Measurements from ENCODE around the gene ELL.

The ELL gene

GRCh38 chr19:18494267-18494607 is 27.6 kb downstream of the ELL start:
- H3K27ac ChIP-seq (ENCODE audit: low read depth, low read length) = no peak overlapping the region
- H3K4me3 ChIP-seq (ENCODE audit: insufficient read depth, low read length, poor library complexity, severe bottlenecking) = no peak overlapping the region
- H3K9ac ChIP-seq (ENCODE audit: low read length) = no peak overlapping the region
- no peaks in the 10 kb centered on the region for H4K20me1 ChIP-seq (ENCODE audit: low read depth, low read length)
- TF ChIP-seq CTCF (IDR thresholded peaks at IDR 0.05; ENCODE audit: insufficient read depth, low read length, poor library complexity, severe bottlenecking) = no peak
- TF ChIP-seq EZH2phosphoT487 (conservative IDR thresholded peaks at IDR 0.05; ENCODE audit: low read length) = no peak
- no peaks in the 10 kb centered on the region for H3K9me3 ChIP-seq (ENCODE audit: insufficient read depth, low read length)
- H3K4me2 ChIP-seq (ENCODE audit: low read depth, low read length, poor library complexity, severe bottlenecking) = no peak overlapping the region
- no peaks in the 10 kb centered on the region for H3K27me3 ChIP-seq (ENCODE audit: low read length)
- no peaks in the 10 kb centered on the region for H3K9me2 ChIP-seq (replicated peaks; ENCODE audit: insufficient read depth, low read length)
- H2AFZ ChIP-seq (ENCODE audit: low read depth, low read length, severe bottlenecking) = no peak overlapping the region
- no peaks in the 10 kb centered on the region for H3K36me3 ChIP-seq (ENCODE audit: low read length)
- no peaks in the 10 kb centered on the region for H3F3A ChIP-seq (ENCODE audit: insufficient read depth)
- peaks cover 82% of the 10 kb centered on the region for H3K79me2 ChIP-seq (ENCODE audit: insufficient read depth, low read length)

- TF ChIP-seq EZH2phosphoT487 (conservative IDR thresholded peaks at IDR 0.05; ENCODE audit: low read length) = no peak
- no peak for TF ChIP-seq CTCF (IDR thresholded peaks at IDR 0.05; ENCODE audit: insufficient read depth, low read length, poor library complexity, severe bottlenecking)
- H3K27ac ChIP-seq (ENCODE audit: low read depth, low read length) = no peak overlapping the region
- H4K20me1 ChIP-seq (ENCODE audit: low read depth, low read length) = no peaks in the 10 kb centered on the region
- no peak overlapping the region for H3K9ac ChIP-seq (ENCODE audit: low read length)
- no peaks in the 10 kb centered on the region for H3K9me3 ChIP-seq (ENCODE audit: insufficient read depth, low read length)
- no peaks in the 10 kb centered on the region for H3K36me3 ChIP-seq (ENCODE audit: low read length)
- no peak overlapping the region for H2AFZ ChIP-seq (ENCODE audit: low read depth, low read length, severe bottlenecking)
- peaks cover 80% of the 10 kb centered on the region for H3K79me2 ChIP-seq (ENCODE audit: insufficient read depth, low read length)
- H3K27me3 ChIP-seq (ENCODE audit: low read length) = no peaks in the 10 kb centered on the region
- H3K9me2 ChIP-seq (replicated peaks; ENCODE audit: insufficient read depth, low read length) = no peaks in the 10 kb centered on the region
- no peak overlapping the region for H3K4me2 ChIP-seq (ENCODE audit: low read depth, low read length, poor library complexity, severe bottlenecking)
- no peaks in the 10 kb centered on the region for H3F3A ChIP-seq (ENCODE audit: insufficient read depth)
- H3K4me3 ChIP-seq (ENCODE audit: insufficient read depth, low read length, poor library complexity, severe bottlenecking) = no peak overlapping the region
Observed at GRCh38 chr19:18493440-18494266, 28.2 kb downstream of the ELL start.

GRCh38 chr19:18491995-18492953 is 29.6 kb downstream of the ELL start:
- Histone ChIP-seq H4K20me1 (ENCODE audit: low read depth, low read length) (no peaks in the 10 kb centered on the region), H3K79me2 (ENCODE audit: insufficient read depth, low read length) (peaks cover 80% of the 10 kb centered on the region), H3K27ac (ENCODE audit: low read depth, low read length) (no peak overlapping the region), H3F3A (ENCODE audit: insufficient read depth) (no peaks in the 10 kb centered on the region), H3K9ac (ENCODE audit: low read length) (no peak overlapping the region), H3K9me2 (replicated peaks; ENCODE audit: insufficient read depth, low read length) (no peaks in the 10 kb centered on the region), H3K27me3 (ENCODE audit: low read length) (no peaks in the 10 kb centered on the region), H3K4me3 (ENCODE audit: insufficient read depth, low read length, poor library complexity, severe bottlenecking) (no peak overlapping the region), H3K9me3 (ENCODE audit: insufficient read depth, low read length) (no peaks in the 10 kb centered on the region), H3K4me2 (ENCODE audit: low read depth, low read length, poor library complexity, severe bottlenecking) (no peak overlapping the region), H2AFZ (ENCODE audit: low read depth, low read length, severe bottlenecking) (no peak overlapping the region), H3K36me3 (ENCODE audit: low read length) (no peaks in the 10 kb centered on the region)
- TF ChIP-seq EZH2phosphoT487 (conservative IDR thresholded peaks at IDR 0.05; ENCODE audit: low read length) (no peak), CTCF (IDR thresholded peaks at IDR 0.05; ENCODE audit: insufficient read depth, low read length, poor library complexity, severe bottlenecking) (no peak)
